ENCODE measurements around the gene GPR17. TPM values are rescaled to one million over a fixed set of nuclear protein-coding genes. Genes with fewer than 3 reads are reported as not detected.

The GPR17 gene
- polyA plus RNA-seq, 12 donors, result 2.3 to 8.9 (median 3.4) TPM; not detected in 2

DNA sequence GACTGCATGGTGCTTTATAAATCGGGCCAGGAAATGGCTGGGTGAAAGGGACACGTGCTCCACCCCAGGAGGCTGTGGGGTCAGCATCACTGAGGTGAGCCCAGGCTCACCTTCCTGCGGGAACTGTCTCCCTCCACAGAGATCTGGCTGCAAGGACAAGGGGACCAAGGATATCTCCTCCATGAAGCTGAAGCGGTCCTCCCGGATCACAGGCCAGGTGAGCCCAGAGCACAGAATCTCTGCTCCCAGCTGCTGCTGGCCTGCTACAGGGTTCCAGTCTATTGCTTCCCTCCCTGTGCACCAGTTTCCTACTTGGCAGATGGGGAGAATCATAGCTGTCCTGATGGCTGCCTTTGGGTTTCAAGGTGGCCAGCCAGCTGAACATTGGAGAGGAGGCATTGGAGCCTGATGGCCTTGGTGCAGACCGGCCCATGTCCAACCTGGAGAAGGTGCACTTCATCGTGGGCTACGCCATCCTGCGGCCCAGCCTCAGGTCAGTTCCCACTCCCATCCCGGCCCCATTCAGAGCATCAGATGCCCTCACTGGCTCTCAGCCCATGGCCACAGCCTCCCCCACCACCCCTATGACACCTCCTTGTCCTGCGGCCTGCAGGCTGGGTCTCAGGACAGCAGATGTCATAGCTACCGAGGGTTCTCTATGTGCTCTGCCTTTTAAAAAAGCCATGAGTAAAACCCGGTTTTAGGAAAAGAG, 33.7 kb upstream of the GPR17 start:
- no peak for DNase-seq

DNA sequence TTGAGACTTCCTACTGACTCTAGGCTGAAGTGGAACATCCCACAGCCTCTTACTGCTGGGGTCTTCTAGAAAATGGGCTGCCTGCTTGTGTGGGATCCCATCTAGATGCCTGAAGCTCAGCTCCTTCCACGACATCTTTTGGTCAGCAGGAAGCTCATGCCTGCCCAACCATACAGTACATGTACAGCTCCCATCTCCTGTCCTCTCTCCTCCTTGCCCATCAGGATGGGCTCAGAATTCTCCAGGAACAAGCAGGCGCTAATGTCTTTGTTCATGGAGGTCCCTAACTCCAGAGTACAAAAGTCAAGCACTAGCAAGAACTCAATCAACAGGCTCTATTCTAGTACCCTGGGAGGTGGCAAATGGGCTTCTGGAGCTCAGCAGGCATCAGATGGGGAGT, 31.7 kb upstream of the GPR17 start:
- DNase-seq, result no peak

DNA sequence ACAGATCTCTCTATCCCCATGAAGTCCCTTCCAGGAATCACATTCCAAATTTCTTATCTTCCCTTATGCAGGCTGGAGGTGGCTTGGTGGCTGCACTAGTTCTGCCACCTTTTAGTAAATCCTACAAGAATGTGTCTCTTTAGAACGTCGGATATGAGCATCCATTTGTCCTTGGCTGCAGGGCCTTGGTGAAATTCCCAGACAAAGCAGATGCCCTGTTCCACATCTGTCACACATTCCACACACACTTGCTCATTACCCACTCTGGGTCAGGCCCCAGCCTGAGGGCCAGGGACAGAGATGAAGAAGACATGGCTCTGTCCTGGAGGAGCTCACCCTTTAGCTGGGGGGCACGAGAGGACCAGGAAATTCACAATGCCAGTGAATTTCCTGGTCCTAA, 31.2 kb upstream of the GPR17 start:
- no peak for DNase-seq

DNA sequence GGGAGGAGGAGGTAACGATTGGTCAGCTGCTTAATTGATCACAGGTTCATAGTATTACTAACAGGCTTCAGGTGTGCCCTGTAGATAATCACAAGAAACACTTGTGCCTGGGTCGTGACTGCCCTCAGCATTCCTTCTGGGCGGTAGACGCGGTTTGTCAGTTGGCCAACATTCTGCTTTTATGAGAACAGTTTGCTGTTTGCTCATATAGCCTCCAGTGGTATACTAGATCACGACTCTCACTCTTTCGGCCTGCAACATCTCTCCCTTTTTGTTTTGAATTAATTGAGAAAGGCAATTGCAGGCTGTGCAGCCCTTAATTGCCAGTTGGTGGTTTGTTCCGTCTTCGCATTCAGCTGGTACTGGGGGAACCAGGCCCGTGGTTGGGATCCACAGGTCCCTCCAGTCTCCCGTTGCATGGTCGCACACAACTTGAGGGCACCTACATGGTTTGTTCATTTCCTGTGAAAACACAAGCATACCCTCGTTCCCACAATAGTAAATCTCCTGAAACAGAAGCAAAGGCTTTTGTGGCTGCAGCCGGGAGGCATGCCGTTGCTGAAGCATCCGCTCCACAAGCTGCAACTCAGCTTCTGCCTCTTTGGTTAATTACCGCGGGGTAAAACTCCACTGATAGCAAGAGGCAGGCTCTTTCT, 30.3 kb upstream of the GPR17 start:
- DNase-seq, result no peak

DNA sequence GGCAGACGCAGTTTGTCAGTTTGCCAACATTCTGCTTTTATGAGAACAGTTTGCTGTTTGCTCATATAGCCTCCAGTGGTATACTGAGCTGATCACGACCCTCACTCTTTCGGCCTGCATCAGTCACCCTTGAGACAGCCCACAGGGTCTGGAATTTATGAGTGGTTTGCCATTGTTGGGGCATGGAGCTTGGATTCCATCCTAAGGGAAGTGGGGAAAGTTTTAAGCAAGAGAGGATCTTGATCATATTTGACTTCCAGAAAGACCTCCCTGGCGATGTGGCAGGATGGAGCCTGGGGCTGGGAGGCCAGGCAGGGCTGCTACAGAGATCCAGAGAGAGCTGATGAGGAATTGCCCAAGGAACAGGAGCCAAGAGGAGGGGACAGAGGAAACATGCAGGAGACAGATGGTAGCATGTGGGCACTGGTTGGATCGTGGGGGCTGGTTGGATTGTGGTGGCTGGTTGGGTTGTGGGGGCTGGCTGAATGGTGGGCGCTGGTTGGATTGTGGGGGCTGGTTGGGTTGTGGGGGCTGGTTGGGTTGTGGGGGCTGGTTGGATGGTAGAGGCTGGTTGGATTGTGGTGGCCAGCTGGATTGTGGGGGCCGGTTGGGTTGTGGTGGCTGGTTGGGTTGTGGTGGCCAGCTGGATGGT, 27.3 kb upstream of the GPR17 start:
- DNase-seq, result no peak

DNA sequence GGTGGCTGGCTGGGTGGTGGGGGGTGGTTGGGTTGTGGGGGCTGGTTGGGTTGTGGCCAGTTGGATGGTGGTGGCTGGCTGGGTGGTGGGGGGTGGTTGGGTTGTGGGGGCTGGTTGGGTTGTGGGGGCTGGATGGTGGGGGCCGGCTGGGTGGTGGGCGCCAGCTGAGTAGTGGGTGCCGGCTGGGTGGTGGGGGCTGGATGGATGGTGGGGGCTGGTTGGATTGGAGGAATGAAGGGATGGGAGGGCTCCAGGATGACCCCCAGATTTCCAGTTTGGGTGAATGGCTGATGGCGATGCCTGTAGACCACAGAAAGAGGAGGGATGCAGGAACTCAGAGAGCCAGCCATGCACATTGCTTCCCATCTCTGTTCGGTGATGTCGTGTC, 26.8 kb upstream of the GPR17 start:
- no peak for DNase-seq

DNA sequence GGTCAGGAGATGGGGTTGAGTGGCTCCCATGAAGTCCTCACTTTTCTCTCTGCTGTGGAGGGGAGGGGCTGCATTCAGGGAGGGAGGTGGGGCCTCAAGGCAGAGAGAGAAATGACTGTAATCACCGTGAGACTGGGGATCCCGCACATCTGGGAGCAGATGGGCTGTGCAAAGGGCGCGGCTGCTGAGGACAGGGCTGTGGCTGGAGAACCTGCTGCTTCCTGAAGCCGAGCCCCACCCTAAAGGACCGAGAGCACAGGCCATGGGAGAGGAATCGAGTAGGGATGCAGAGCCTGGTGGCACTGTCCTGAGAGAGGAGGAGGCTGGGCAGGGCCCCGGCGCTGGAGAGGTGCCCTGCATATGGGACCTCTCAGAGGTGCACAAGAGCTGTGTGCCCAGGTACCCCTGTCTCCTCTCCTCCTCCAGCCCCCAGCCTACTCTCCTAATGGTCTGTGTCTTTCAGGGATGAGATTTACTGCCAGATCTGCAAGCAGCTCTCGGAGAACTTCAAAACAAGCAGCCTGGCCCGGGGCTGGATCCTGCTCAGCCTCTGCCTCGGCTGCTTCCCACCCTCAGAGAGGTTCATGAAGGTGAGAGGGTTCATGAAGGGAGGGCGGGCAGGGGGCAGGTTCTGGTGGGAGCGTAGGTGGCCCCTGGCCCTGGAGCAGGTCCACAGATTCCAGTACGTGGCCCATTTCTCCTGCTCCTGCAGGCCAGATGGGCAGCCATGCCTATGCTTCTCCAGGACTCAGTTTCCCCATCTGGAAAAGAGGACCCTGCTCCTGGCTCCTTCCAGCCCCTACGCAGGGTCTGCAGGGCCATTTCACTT, 25.9 kb upstream of the GPR17 start:
- DNase-seq, result no peak

DNA sequence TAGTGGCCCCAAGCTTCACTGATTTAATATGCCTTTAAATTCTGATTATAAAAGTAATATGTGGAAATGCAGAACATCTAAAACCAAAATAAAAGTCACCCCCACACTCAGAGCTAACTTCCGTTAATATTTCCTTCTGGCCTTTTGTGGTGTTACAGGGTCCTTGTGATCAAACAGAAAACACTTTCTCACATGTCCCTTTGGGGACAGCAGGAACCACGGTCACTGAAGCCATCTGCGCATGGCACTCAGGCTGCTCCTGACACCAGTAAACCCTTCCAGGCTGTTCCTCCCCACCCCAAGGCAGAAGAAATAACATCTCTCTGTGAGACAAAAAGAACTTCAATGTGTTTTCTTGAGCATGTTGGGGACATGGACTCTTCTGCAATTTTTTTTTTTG, 25.1 kb upstream of the GPR17 start:
- no peak for DNase-seq

DNA sequence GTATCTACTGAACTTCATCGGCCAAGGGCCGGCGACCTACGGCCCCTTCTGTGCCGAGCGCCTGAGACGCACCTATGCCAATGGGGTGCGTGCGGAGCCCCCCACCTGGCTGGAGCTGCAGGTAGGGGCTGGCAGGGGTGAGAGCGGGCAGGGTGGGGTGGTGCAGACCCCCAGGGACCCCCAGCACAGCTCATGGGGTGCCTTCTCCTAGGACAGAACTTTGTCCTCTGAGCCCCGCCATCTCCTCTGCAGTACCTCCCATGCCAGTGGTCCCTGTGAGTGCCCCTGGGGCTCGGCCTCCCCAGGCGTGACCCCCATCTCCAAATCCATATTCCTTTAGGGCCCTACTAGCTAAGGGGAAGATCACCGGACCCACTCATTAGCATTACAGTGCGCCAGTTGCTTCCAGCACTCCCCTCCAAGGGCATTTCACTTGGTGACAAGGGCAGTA, 23.9 kb upstream of the GPR17 start:
- no peak for DNase-seq

DNA sequence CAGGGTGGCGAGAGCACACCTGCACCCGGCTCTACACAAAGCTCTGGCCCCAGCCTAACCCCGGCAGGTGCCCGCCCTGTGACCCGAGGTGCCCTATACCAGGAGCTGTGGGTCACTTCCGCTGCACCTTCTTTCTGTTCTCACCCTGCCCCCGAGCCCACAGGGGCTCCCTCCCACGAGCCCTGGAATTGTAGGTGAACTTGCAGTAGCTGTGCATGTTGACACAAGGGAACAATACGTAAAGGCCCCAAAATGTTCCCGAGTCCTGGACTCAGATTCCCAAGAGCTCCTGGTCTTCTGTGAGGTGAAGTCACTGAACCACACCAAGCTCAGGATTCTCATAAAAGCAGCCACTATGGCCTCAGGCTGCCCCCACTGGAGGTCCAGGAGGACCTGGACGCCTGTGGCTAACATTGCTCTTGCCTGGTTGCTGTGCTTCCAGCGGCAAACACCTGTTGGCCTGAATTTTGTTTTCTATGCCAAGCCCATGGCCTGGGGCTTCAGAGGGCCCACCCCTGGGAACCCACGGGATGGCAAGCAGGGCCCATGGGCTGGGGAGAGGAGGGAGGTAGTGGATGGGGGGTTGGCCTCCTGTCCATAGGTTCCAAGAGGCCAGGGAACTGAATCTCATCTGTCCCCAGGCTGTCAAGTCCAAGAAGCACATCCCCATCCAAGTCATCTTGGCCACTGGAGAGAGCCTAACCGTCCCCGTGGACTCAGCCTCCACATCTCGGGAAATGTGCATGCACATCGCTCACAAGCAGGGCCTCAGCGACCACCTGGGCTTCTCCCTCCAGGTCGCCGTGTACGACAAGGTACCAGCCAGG, 23.2 kb upstream of the GPR17 start:
- no peak for DNase-seq

DNA sequence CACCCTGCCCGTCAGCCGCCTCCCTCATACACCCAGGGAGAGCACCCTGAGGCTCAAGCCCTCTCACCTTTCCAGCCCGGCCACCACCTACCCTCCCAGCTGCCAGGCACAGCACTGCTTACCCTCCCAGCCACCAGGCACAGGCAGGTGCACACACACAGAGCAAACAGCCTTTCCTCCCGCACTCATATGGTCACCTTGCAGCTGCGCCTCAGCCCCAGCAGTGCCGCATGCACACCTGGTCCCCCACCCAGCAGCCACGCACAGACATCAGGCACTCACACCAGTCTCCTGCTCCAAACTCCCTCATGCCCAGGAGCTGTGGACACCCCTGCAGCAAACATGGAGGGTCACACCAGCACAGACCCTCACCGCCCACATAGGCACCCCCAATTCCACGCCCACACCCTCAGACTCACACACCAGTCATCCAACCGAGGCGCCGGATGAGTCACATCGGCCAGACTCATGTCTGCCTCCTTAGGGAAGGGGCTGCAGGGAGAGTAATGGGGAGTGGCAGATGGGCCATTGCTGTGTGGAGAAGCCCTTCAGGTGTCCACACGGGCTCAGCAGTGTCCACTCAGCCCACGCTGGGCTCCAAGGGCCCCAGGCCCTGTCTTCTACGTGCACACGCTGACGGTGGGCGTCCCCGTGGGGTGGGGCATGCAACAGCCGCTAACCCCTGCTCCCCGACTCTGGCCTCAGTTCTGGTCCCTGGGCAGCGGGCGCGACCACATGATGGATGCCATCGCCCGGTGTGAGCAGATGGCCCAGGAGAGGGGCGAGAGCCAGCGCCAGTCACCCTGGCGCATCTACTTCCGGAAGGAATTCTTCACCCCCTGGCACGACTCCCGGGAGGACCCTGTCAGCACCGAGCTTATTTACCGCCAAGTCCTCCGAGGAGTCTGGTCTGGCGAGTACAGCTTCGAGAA, 22.3 kb upstream of the GPR17 start:
- DNase-seq, result no peak

DNA sequence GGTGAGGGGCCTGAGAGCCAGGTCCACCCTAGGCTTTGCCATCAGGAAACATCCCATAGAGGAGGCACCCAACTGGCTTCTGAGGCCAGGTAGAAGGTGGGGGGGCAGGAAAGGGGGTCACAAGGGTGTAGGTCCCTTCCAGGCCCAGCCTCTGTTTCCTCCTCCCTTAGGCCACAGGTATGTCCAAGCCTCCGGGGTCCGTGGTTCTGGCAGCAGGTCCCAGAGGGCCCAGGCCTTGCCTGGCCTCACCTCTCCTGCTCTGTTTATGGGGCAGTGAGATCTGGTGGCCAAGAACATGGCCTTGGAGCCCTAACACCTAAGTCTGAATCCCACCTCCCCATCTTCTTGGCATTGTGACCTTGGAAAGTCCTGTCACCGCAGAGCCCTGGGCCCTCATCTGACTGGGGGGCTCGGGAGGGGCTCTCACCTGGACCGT, 21.6 kb upstream of the GPR17 start:
- no peak for DNase-seq

DNA sequence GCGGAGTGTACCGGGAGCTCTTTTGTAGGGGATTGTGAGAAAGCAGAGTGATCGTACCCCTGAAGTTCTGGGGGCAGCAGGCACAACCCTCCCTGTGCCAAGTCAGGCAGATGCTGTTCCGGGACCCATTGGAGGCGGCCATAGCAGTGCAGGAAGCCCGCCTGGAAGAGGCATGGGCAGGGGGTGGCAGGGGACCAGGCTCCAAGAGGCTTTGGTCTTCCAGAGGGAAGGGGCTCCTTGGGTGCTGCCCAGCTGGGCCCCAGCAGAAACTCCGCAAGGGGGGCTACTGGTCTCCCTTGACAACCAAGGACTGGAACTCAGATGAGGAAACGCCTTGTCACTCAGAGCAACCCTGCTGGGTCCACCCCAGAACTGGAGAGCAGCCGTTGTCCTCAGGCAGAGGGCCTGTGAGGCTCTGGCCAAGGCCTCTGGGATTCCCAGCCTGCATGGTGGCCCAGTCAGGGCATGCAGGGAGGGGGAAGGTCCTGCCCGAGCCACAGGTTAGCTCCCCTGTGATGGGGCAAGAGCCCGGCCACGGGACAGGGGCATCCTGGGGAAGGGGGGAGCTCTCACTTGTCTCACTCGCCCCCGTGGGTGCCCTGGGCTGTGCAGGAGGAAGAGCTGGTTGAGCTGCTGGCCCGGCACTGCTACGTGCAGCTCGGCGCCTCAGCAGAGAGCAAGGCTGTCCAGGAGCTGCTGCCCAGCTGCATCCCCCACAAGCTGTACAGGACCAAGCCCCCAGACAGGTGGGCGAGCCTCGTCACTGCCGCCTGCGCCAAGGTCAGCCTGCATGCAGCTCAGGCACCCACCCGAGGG, 21.0 kb upstream of the GPR17 start:
- DNase-seq, result no peak

DNA sequence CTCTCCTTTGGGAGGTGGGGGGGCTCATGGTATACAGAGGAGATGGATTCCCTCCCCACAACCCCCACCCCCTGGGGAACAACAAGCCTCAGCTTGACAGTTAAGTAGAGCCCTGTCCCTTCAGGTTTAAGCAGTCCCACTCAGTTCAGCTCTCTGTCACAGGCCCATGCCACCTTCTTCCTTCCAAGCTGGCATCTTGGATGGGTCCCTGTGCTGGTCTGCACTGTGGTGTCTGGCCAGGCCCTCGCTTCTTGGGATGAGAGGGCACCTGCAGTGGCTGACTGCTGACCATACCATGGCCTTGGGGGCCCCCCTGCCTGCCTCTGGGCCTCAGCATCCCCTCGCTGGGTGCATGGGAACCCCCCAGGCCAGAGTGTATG, 20.4 kb upstream of the GPR17 start:
- DNase-seq, result no peak

DNA sequence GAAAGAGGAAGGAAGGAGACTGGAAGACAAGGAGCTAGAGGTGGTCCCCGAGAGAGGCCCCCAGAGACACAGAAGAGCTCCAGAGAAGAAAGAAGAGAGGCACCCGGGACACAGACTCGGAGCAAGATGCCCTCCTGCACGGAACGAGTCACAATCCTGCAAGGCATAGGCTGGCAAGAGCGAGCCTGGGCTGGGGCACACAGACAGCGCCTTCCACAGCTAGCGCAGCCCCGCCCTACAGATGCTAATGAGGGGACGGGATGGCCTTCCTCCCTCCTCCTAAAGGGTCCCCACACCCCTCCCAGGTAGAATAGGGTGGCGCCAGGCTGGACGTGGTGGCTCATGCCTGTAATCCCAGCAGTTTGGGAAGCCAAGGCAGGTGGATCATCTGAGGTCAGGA, 19.8 kb upstream of the GPR17 start:
- DNase-seq, result no peak

DNA sequence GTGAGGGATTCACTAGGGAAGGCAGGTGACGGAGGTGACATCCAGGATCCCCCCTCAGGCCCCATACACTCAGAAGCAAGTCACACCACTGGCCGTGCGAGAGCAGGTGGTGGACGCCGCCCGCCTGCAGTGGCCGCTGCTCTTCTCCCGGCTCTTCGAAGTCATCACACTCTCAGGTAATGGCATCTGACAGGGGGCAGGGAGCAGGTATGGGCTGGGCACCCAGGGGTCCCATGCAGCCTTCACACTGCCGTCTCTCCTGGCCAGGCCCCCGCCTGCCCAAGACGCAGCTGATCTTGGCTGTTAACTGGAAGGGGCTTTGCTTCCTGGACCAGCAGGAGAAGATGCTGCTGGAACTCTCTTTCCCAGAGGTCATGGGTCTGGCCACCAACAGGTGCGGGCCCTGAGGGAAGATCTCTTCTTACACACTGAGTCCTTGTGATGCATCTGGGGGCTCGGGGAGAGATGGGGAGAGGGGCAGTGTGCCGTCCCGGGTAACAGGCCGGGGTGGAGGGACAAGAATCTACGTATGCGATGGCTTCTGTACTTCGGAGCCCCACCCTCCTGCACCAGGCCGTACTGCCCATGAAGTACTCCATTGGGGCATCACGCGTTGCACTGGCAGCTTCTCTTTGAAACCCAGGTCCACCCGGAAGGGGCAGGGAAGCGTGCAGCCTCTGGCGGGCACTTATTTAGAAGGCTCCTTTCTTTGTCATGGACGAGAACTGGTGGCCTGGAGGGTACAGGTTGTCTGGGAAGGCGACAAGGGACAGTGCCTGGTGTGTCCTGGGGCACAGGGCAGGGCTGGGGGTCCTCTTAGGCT, 18.8 kb upstream of the GPR17 start:
- DNase-seq, result no peak

DNA sequence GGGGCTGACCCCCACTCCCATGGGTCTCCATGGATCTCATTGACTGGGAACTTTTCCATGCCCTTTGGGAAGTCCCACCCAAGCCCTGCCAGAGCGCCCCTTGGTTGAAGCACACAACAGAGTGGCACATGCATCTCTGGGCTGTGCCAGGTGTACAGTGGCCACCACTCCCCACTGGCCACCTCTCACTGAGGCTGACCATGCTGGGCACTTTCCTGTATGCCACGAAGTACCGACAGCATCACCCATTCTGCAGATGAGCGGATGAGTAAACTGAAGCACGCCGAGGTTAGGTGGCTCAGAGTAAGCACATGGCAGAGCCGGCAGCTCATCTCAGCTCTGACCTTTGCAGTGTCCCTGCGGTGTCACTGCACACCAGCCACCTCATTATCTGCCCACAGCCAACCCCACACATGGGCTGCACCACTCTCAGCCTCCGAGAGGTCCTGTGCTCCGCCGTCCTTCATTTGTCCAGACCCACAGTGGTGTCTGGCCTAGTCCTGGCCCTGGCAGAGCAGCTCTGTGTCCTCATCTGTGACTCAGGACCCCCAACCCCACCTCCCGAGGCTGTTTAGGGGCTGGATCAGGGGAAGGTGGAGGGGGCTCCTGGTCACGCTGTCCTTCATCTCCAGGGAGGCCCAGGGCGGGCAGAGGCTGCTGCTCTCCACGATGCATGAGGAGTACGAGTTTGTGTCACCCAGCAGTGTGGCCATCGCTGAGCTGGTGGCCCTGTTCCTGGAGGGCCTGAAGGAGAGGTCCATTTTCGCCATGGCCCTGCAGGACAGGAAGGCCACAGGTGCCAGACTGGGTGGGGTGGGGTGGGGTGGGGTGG, 18.0 kb upstream of the GPR17 start:
- no peak for DNase-seq
